ENCODE results near the gene CERCAM.

DNA sequence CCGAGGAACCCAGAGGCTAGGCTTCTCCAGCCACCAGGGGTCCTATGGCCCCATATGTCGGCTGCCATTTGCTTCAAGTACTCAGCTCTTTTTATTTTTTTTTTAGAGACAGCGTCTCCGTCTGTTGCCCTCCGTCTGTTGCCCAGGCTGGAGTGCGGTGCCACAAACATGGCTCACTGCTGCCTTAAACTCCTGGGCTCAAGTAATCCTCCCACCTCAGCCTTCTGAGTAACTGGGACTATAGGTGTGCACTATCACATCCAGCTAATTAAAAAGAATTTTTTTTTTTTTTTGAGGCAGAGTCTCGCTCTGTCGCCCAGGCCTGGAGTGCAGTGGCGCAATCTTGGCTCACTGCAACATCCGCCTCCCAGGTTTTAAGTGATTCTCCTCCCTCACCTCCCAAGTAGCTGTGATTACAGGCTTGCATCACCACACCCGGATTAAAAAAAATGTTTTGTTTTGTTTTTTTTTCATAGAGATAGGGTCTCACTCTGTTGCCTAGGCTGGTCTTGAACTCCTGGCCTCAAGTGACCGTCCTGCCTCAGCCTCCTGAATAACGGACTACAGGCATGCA, 8.9 kb downstream of the CERCAM start:
- TF ChIP-seq POLR2A (IDR thresholded peaks at IDR 0.05) = no peak
- no peak for TF ChIP-seq CTCF (IDR thresholded peaks at IDR 0.05)
